Measurements from ENCODE around the gene HTR6.

The HTR6 gene

DNA sequence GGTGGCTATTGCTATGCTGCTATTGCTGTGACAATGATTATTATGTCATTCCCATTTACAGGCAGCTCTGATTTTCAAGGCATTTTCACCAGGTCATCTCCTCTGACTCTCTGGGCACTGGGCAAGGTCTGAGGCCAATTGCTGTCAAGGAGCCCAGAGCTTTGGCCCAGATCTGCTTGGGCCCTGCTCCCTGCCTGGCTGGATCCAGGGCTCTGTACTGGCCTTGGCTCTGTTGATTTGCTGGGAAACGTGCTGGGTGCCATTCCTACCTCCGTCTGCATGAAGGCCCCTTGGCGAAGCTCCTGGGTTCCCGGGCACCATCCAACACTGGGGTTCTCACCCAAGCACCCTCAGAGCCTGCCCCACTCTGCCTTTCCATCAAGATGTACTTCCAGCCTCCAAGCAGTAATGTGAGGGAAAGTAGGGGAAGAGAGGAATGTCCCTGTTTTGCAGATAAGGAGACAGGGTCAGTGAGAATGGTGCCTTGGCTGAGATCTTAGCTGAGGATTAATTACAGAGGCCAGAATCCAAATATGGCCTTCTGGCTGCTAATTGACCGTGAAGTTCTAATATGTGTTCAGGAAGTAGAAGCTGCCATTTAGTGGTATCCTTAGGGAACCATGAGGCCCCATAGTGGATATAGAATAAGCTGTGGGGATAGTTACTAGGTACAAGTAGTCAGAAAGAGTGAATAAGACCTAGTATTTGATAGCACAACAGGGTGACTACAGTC is 63.9 kb downstream of the HTR6 start:
- DNase-seq, result no peak

DNA sequence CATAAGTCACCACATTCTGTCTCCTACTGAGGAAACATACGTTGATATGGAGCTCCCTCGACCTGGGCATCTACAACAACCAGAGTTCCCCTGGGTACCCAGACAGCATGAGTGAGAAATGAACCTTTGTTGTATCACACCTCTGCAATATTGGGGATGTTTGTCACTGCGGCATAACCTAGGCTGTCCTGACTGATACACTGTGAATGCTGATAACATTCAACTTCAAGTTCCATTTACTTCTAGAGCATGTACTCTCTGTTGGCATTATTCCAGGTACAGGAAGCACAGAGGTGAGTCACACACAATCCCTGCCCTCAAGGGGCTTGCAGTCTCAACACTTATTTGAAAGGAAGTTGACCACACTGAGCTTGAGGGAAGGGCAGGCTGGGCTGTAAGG is 65.6 kb downstream of the HTR6 start:
- DNase-seq, result no peak
